DOHH2 (cell line): ENCODE measurements around the gene CAMTA1.

ENCODE experiments used
- CTCF ChIP-seq: fragments of 200-600 bp; sonication (generic); IDR thresholded peaks from one replicate; pipeline ENCODE4 v1.5.1; 2014; ENCODE audit warnings: antibody characterized with exemption, mild to moderate bottlenecking, low read depth, low read length; ENCODE audit not compliant: poor library complexity, severe bottlenecking
- EZH2phosphoT487 ChIP-seq: fragments of 200-600 bp; sonication (generic); IDR thresholded peaks from 2 replicates; pipeline ENCODE4 v1.6.1; 2017; ENCODE audit warnings: borderline replicate concordance, mild to moderate bottlenecking, antibody characterized with exemption, low read length, moderate library complexity, mixed read lengths

DNA sequence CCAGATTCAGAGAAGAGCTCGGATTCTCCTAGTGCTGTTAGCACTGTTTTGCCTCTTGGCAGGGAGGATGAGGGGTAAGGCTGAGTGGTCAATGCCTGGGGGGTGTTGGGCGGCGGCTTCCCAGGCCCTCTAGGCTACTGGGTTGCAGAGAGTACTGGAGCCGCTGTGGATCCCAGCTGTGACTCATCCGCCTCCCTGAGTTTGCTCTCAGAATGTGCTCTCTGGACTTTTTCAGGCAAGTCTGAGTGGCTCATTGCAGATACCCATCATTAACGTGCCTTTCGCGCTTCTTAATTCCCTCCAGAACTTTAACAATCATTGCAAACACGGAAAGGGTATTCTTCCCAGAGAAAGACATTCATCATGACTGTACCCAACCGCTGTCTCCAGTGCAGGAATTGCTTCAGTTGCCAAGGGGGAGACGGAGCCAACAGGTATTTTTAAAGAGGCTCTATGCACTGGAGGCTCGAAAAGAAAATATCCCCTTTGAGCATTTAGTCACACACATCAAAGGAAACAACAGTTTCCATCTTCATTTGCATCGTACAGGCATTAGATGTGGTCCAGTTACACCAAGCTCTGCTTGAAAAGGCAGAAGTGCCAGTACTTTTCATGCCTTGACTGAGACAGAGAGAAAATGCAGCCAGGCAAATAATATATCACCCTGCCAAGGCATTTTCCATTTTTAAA is 14.4 kb upstream of the CAMTA1 start:
- TF ChIP-seq CTCF, result no peak
- no peak for TF ChIP-seq EZH2phosphoT487
